HL-60 (cell line): ENCODE data around the gene CCP110.

ENCODE experiments used
- CTCF ChIP-seq: IDR thresholded peaks from one replicate; pipeline ENCODE4 v1.5.1; 2011; ENCODE audit warnings: low read length, control low read depth, inconsistent platforms; ENCODE audit not compliant: insufficient read depth
- POLR2AphosphoS5 ChIP-seq: IDR thresholded peaks from 2 replicates; pipeline ENCODE4 v1.6.1; 2012; ENCODE audit warnings: low read depth

GRCh38 chr16:19488213-19488640, 35.5 kb upstream of the CCP110 start:
- TF ChIP-seq CTCF, result no peak
- TF ChIP-seq POLR2AphosphoS5, result no peak
